NCI-H2196 (cell line): ENCODE measurements around the gene FUT7.
A peak's percentile ranks its signal among the peaks of the same experiment; 100 is the strongest.

Source experiments
- DNase-seq: peaks from one replicate; lab custom pipeline; 2025; ENCODE audit not compliant: unreplicated experiment; lab: John Stamatoyannopoulos, UW

Gene FUT7

GRCh38 chr9:137019891-137020683, 11.8 kb downstream of the FUT7 start:
- no peak for DNase-seq

- DNase-seq, result no peak
Measured at GRCh38 chr9:137018761-137019559, 12.9 kb downstream of the FUT7 start.

- no peak for DNase-seq
Measured at GRCh38 chr9:137017791-137018497, 13.9 kb downstream of the FUT7 start.

GRCh38 chr9:137017071-137017470, 14.8 kb downstream of the FUT7 start:
- no peak for DNase-seq

GRCh38 chr9:137016436-137016835, 15.5 kb downstream of the FUT7 start:
- DNase-seq, result no peak

- no peak for DNase-seq
Measured at GRCh38 chr9:137015976-137016375, 15.9 kb downstream of the FUT7 start.

- no peak for DNase-seq
Measured at GRCh38 chr9:137015540-137015930, 16.4 kb downstream of the FUT7 start.

GRCh38 chr9:137014776-137015539, 16.9 kb downstream of the FUT7 start:
- no peak for DNase-seq

GRCh38 chr9:137014166-137014565, 17.7 kb downstream of the FUT7 start:
- DNase-seq, result no peak

- DNase-seq, result no peak
Measured at GRCh38 chr9:137013571-137013940, 18.3 kb downstream of the FUT7 start.

GRCh38 chr9:137012694-137013570, 19.0 kb downstream of the FUT7 start:
- DNase-seq, result no peak

GRCh38 chr9:137011907-137012675, 19.8 kb downstream of the FUT7 start:
- no peak for DNase-seq

- DNase-seq, result no peak
Measured at GRCh38 chr9:137011156-137011555, 20.7 kb downstream of the FUT7 start.

GRCh38 chr9:137009938-137010732, 21.8 kb downstream of the FUT7 start:
- DNase-seq, result no peak

- DNase-seq, result no peak
Measured at GRCh38 chr9:137009217-137009616, 22.7 kb downstream of the FUT7 start.

GRCh38 chr9:137008312-137008711, 23.6 kb downstream of the FUT7 start:
- no peak for DNase-seq

GRCh38 chr9:137007816-137008270, 24.0 kb downstream of the FUT7 start:
- no peak for DNase-seq

GRCh38 chr9:137007108-137007815, 24.6 kb downstream of the FUT7 start:
- peak; percentile 43 for DNase-seq
